GM12872 (cell line): ENCODE measurements around the gene NDUFV2.

Experiments used
- CTCF ChIP-seq: IDR thresholded peaks from 3 replicates; pipeline ENCODE4 v1.5.1; 2011; ENCODE audit warnings: low read depth, mild to moderate bottlenecking, low read length, moderate library complexity; ENCODE audit not compliant: insufficient read depth

Gene NDUFV2

GRCh38 chr18:9136315-9137155, 34.0 kb downstream of the NDUFV2 start, which contains the start of gene ANKRD12:
Gene ANKRD12, plus strand, starts transcription at chr18:9136781. Its CDS starts 45,652 bp downstream, at chr18:9182433.
- no peak for TF ChIP-seq CTCF

GRCh38 chr18:9137168-9138066, 34.9 kb downstream of the NDUFV2 start:
- no peak for TF ChIP-seq CTCF

- no peak for TF ChIP-seq CTCF
Measured at GRCh38 chr18:9139400-9140039, 37.0 kb downstream of the NDUFV2 start.

GRCh38 chr18:9140381-9140780, 37.9 kb downstream of the NDUFV2 start:
- no peak for TF ChIP-seq CTCF

GRCh38 chr18:9140984-9141383, 38.5 kb downstream of the NDUFV2 start:
- no peak for TF ChIP-seq CTCF

- no peak for TF ChIP-seq CTCF
Measured at GRCh38 chr18:9146224-9146623, 43.7 kb downstream of the NDUFV2 start.
